C4-2B (cell line): ENCODE results near the gene PARD3.

Experiments used
- CTCF ChIP-seq: fragments of 450-650 bp; conservative IDR thresholded peaks from 2 replicates; pipeline ENCODE4 v1.5.1; 2017; ENCODE audit warnings: mild to moderate bottlenecking
- ZFX ChIP-seq: fragments of 450-650 bp; IDR thresholded peaks from 2 replicates; pipeline ENCODE4 v1.6.1; 2017

- TF ChIP-seq CTCF = no peak
- TF ChIP-seq ZFX = no peak
Measured at GRCh38 chr10:34206078-34206934, 608.8 kb downstream of the PARD3 start.
